ENCODE results near the gene CHN2.

DNA sequence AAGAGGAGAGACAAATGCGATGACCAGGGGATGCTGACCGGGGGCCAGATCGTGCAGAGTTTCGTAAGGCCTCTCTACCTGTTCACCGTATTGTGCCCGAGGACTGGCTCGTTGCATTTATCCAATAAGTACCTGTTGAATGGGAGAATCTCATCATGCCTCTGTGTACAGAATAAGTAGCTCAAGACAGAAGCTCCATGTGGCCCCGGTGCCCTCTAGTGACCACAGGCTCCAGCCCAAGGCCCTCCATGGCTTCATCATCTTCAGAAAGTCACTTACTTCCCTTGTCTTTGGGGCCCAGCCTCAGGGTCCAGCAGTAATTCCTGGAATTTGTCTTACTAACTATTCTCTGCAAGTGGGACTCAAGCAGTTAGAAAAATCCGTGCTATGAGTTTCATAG is 151.0 kb downstream of the CHN2 start:
- TF ChIP-seq ESRRG (CRISPR knock-in tag; IDR thresholded peaks at IDR 0.05) = no peak
- TF ChIP-seq ARNTL (CRISPR knock-in tag; IDR thresholded peaks at IDR 0.05; ENCODE audit: borderline replicate concordance, low read depth) = no peak
- no peak for TF ChIP-seq TOX (CRISPR knock-in tag; IDR thresholded peaks at IDR 0.05; ENCODE audit: borderline replicate concordance)
- no peak for TF ChIP-seq ZC3H10 (CRISPR knock-in tag; IDR thresholded peaks at IDR 0.05)
- TF ChIP-seq, protein P1, sequence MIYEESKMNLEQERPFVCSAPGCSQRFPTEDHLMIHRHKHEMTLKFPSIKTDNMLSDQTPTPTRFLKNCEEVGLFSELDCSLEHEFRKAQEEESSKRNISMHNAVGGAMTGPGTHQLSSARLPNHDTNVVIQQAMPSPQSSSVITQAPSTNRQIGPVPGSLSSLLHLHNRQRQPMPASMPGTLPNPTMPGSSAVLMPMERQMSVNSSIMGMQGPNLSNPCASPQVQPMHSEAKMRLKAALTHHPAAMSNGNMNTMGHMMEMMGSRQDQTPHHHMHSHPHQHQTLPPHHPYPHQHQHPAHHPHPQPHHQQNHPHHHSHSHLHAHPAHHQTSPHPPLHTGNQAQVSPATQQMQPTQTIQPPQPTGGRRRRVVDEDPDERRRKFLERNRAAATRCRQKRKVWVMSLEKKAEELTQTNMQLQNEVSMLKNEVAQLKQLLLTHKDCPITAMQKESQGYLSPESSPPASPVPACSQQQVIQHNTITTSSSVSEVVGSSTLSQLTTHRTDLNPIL (CRISPR knock-in tag; IDR thresholded peaks at IDR 0.05; ENCODE audit: low read depth) = no peak
- no peak for TF ChIP-seq RARB (CRISPR knock-in tag; IDR thresholded peaks at IDR 0.05)
- TF ChIP-seq, protein P2, sequence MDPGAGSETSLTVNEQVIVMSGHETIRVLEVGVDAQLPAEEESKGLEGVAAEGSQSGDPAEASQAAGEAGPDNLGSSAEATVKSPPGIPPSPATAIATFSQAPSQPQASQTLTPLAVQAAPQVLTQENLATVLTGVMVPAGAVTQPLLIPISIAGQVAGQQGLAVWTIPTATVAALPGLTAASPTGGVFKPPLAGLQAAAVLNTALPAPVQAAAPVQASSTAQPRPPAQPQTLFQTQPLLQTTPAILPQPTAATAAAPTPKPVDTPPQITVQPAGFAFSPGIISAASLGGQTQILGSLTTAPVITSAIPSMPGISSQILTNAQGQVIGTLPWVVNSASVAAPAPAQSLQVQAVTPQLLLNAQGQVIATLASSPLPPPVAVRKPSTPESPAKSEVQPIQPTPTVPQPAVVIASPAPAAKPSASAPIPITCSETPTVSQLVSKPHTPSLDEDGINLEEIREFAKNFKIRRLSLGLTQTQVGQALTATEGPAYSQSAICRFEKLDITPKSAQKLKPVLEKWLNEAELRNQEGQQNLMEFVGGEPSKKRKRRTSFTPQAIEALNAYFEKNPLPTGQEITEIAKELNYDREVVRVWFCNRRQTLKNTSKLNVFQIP (CRISPR knock-in tag; IDR thresholded peaks at IDR 0.05; ENCODE audit: borderline replicate concordance, low read depth) = no peak
- no peak for TF ChIP-seq ZNF8 (CRISPR knock-in tag; IDR thresholded peaks at IDR 0.05)
- no peak for TF ChIP-seq BACH2 (CRISPR knock-in tag; IDR thresholded peaks at IDR 0.05; ENCODE audit: borderline replicate concordance)
- no peak for TF ChIP-seq PATZ1 (CRISPR knock-in tag; IDR thresholded peaks at IDR 0.05; ENCODE audit: borderline replicate concordance)
- TF ChIP-seq CSDC2 (CRISPR knock-in tag; IDR thresholded peaks at IDR 0.05) = no peak
- TF ChIP-seq ZFP30 (CRISPR knock-in tag; IDR thresholded peaks at IDR 0.05) = no peak

Data from SK-N-SH treated with all-trans-retinoic acid at 6 μM for 48 hours (cell line).